ENCODE data around the gene FAM107B.
A peak's percentile ranks its signal among the peaks of the same experiment; 100 is the strongest.

Gene FAM107B

GRCh38 chr10:14683256-14683655 lies 91.4 kb downstream of the FAM107B start:
- TF ChIP-seq ZNF621 (tag by site-specific recombination; IDR thresholded peaks at IDR 0.05), result no peak
- TF ChIP-seq ZNF175 (tag by site-specific recombination; IDR thresholded peaks at IDR 0.05), result no peak
- TF ChIP-seq HOXC10 (CRISPR knock-in tag; IDR thresholded peaks at IDR 0.05), result no peak
- no peak for TF ChIP-seq ZBTB49 (tag by site-specific recombination; IDR thresholded peaks at IDR 0.05; ENCODE audit: low read depth)
- no peak for TF ChIP-seq ZNF132 (tag by site-specific recombination; IDR thresholded peaks at IDR 0.05; ENCODE audit: borderline replicate concordance)
- no peak for TF ChIP-seq ZNF133 (tag by site-specific recombination; IDR thresholded peaks at IDR 0.05)
- TF ChIP-seq HOXA7 (CRISPR knock-in tag; IDR thresholded peaks at IDR 0.05; ENCODE audit: borderline replicate concordance), result no peak
- TF ChIP-seq, protein P1, sequence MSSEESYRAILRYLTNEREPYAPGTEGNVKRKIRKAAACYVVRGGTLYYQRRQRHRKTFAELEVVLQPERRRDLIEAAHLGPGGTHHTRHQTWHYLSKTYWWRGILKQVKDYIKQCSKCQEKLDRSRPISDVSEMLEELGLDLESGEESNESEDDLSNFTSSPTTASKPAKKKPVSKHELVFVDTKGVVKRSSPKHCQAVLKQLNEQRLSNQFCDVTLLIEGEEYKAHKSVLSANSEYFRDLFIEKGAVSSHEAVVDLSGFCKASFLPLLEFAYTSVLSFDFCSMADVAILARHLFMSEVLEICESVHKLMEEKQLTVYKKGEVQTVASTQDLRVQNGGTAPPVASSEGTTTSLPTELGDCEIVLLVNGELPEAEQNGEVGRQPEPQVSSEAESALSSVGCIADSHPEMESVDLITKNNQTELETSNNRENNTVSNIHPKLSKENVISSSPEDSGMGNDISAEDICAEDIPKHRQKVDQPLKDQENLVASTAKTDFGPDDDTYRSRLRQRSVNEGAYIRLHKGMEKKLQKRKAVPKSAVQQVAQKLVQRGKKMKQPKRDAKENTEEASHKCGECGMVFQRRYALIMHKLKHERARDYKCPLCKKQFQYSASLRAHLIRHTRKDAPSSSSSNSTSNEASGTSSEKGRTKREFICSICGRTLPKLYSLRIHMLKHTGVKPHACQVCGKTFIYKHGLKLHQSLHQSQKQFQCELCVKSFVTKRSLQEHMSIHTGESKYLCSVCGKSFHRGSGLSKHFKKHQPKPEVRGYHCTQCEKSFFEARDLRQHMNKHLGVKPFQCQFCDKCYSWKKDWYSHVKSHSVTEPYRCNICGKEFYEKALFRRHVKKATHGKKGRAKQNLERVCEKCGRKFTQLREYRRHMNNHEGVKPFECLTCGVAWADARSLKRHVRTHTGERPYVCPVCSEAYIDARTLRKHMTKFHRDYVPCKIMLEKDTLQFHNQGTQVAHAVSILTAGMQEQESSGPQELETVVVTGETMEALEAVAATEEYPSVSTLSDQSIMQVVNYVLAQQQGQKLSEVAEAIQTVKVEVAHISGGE (tag by site-specific recombination; conservative IDR thresholded peaks at IDR 0.05; ENCODE audit: low read depth), result no peak
- no peak for TF ChIP-seq KLF9 (tag by site-specific recombination; IDR thresholded peaks at IDR 0.05; ENCODE audit: low read depth)
- H3K4me3 ChIP-seq (ENCODE audit: low read depth, low read length), result no peak overlapping the region
- POLR2A ChIA-PET, result interaction anchor here (1.0 kb wide), 1 partner anchor 28 kb away, joined by 3 read pairs; no protein-coding TSS in a partner anchor
- H3K9me3 ChIP-seq (ENCODE audit: control insufficient read depth, insufficient read depth, low read depth, low read length), result no peaks in the 10 kb centered on the region
- no peaks in the 10 kb centered on the region for H3K36me3 ChIP-seq (ENCODE audit: control insufficient read depth in 2 of 2, insufficient read depth in 1 of 2, low read length in 2 of 2)
- H3K4me1 ChIP-seq (ENCODE audit: control insufficient read depth, insufficient read depth, low read length), result no peaks in the 10 kb centered on the region
- CTCF ChIA-PET, result interaction anchor here (0.6 kb wide), 1 partner anchor 997 kb away, joined by 3 read pairs; no protein-coding TSS in a partner anchor
- no peak overlapping the region for H3K27ac ChIP-seq (ENCODE audit: extremely low read depth, low read depth, low read length)

GRCh38 chr10:14681802-14682201 lies 92.9 kb downstream of the FAM107B start:
- TF ChIP-seq SCRT1 (tag by site-specific recombination; IDR thresholded peaks at IDR 0.05; ENCODE audit: borderline replicate concordance) (peak; percentile 72; the same call in 1 of the 2 replicates), HOXD13 (CRISPR knock-in tag; IDR thresholded peaks at IDR 0.05; ENCODE audit: borderline replicate concordance) (no peak), SCRT2 (tag by site-specific recombination; IDR thresholded peaks at IDR 0.05) (peak; percentile 80), ZNF830 (tag by site-specific recombination; IDR thresholded peaks at IDR 0.05; ENCODE audit: low read depth) (no peak), ZNF660 (tag by site-specific recombination; IDR thresholded peaks at IDR 0.05) (no peak)
- H3K4me1 ChIP-seq (ENCODE audit: control insufficient read depth, insufficient read depth, low read length), result no peaks in the 10 kb centered on the region
- no peak overlapping the region for H3K4me3 ChIP-seq (ENCODE audit: low read depth, low read length)
- ChIA-PET CTCF (interaction anchor here (0.6 kb wide), 1 partner anchor 1240 kb away, joined by 3 read pairs; no protein-coding TSS in a partner anchor), POLR2A (no interaction called here)
- no peak overlapping the region for H3K27ac ChIP-seq (ENCODE audit: extremely low read depth, low read depth, low read length)
- no peaks in the 10 kb centered on the region for H3K9me3 ChIP-seq (ENCODE audit: control insufficient read depth, insufficient read depth, low read depth, low read length)
- no peaks in the 10 kb centered on the region for H3K36me3 ChIP-seq (ENCODE audit: control insufficient read depth in 2 of 2, insufficient read depth in 1 of 2, low read length in 2 of 2)

GRCh38 chr10:14681305-14681704 lies 93.4 kb downstream of the FAM107B start:
- ChIA-PET POLR2A (no interaction called here), CTCF (no interaction called here)
- no peak overlapping the region for H3K4me3 ChIP-seq (ENCODE audit: low read depth, low read length)
- H3K36me3 ChIP-seq (ENCODE audit: control insufficient read depth in 2 of 2, insufficient read depth in 1 of 2, low read length in 2 of 2), result no peaks in the 10 kb centered on the region
- no peaks in the 10 kb centered on the region for H3K4me1 ChIP-seq (ENCODE audit: control insufficient read depth, insufficient read depth, low read length)
- H3K27ac ChIP-seq (ENCODE audit: extremely low read depth, low read depth, low read length), result no peak overlapping the region
- H3K9me3 ChIP-seq (ENCODE audit: control insufficient read depth, insufficient read depth, low read depth, low read length), result no peaks in the 10 kb centered on the region
- no peak for TF ChIP-seq ZNF639 (tag by site-specific recombination; IDR thresholded peaks at IDR 0.05)
- TF ChIP-seq ZNF248 (tag by site-specific recombination; IDR thresholded peaks at IDR 0.05), result no peak
- no peak for TF ChIP-seq ZNF324 (tag by site-specific recombination; IDR thresholded peaks at IDR 0.05)
- TF ChIP-seq ZNF280D (tag by site-specific recombination; IDR thresholded peaks at IDR 0.05), result no peak
- no peak for TF ChIP-seq ZNF558 (tag by site-specific recombination; IDR thresholded peaks at IDR 0.05)
- TF ChIP-seq ZNF416 (tag by site-specific recombination; IDR thresholded peaks at IDR 0.05), result no peak
- no peak for TF ChIP-seq ZNF223 (tag by site-specific recombination; IDR thresholded peaks at IDR 0.05)
- TF ChIP-seq ZSCAN23 (tag by site-specific recombination; IDR thresholded peaks at IDR 0.05), result no peak
- no peak for TF ChIP-seq ZNF473 (tag by site-specific recombination; IDR thresholded peaks at IDR 0.05)
- TF ChIP-seq ZNF169 (tag by site-specific recombination; IDR thresholded peaks at IDR 0.05), result no peak

All from HEK293 (cell line).